Naive thymus-derived CD4-positive, alpha-beta T cell (primary cell): ENCODE measurements around the gene SLC25A13. TPM values are rescaled to one million over a fixed set of nuclear protein-coding genes. Genes with fewer than 3 reads are reported as not detected.
A peak's percentile ranks its signal among the peaks of the same experiment; 100 is the strongest.

ENCODE experiments used
- ATAC-seq: fragments of 150-1000 bp; cut with Tn5 transposase; 2 replicates; pipeline ENCODE4 v1.10.0; 2021; ENCODE audit warnings: mild to moderate bottlenecking, moderate library complexity
- CTCF ChIA-PET: fragments of 350-600 bp; sonication (Branson Sonifier 250); formaldehyde crosslinking; loops from one replicate; lab custom pipeline; 2021; ENCODE audit warnings: antibody characterized with exemption; lab: Charles Lee
- POLR2A ChIA-PET: fragments of 350-600 bp; sonication (Branson Sonifier 250); formaldehyde crosslinking; loops from one replicate; lab custom pipeline; 2021; ENCODE audit warnings: antibody characterized with exemption, inconsistent platforms; lab: Charles Lee
- DNase-seq, 9 donors: peaks; one replicate each; pipeline versions ENCODE4 v3.0.0 to v3.0.0-alpha.2; 2020 to 2022; ENCODE audit warnings: mixed read lengths in 1 of 9
- H3K27ac ChIP-seq: one replicate; pipeline ENCODE4 v1.7.0; 2013; ENCODE audit warnings: mild to moderate bottlenecking, low read depth, low read length, moderate library complexity
- H3K27me3 ChIP-seq, 2 donors: one replicate each; pipeline ENCODE4 v1.7.0; 2013; ENCODE audit warnings: low read length in 2 of 2, mild to moderate bottlenecking in 2 of 2, moderate library complexity in 2 of 2; ENCODE audit not compliant: control insufficient read depth in 2 of 2, insufficient read depth in 2 of 2
- H3K36me3 ChIP-seq, 3 experiments: 1 replicate in 2 of 3; 2 replicates in 1 of 3; pipeline ENCODE4 v1.7.0; 2013; ENCODE audit warnings: low read length in 3 of 3, mild to moderate bottlenecking in 3 of 3, moderate library complexity in 1 of 3; ENCODE audit not compliant: insufficient read depth in 3 of 3, control insufficient read depth in 2 of 3
- H3K4me1 ChIP-seq, 2 donors: one replicate each; pipeline ENCODE4 v1.7.0; 2013; ENCODE audit warnings: low read length in 2 of 2, mild to moderate bottlenecking in 2 of 2, moderate library complexity in 1 of 2; ENCODE audit not compliant: control insufficient read depth in 2 of 2, insufficient read depth in 2 of 2
- H3K4me3 ChIP-seq: 2 replicates; pipeline ENCODE4 v1.7.0; 2013; ENCODE audit warnings: mild to moderate bottlenecking, low read length
- H3K9me3 ChIP-seq, 3 experiments: 1 replicate in 2 of 3; 2 replicates in 1 of 3; pipeline ENCODE4 v1.7.0; 2013; ENCODE audit warnings: low read length in 3 of 3; ENCODE audit not compliant: control insufficient read depth in 2 of 3
- H3K27ac Mint-ChIP-seq, 9 donors: one replicate each; pipeline ENCODE4 v1.8.0; 2020 to 2022; ENCODE audit warnings: mixed read lengths in 9 of 9, mild to moderate bottlenecking in 8 of 9, moderate library complexity in 5 of 9, inconsistent platforms in 2 of 9
- H3K27me3 Mint-ChIP-seq, 5 donors: one replicate each; pipeline ENCODE4 v1.8.0; 2021 to 2022; ENCODE audit warnings: mixed read lengths in 5 of 5, mild to moderate bottlenecking in 1 of 5
- H3K36me3 Mint-ChIP-seq, 5 donors: one replicate each; pipeline ENCODE4 v1.8.0; 2020 to 2022; ENCODE audit warnings: mixed read lengths in 5 of 5, mild to moderate bottlenecking in 3 of 5, inconsistent platforms in 1 of 5
- H3K4me1 Mint-ChIP-seq, 7 donors: one replicate each; pipeline ENCODE4 v1.8.0; 2020 to 2022; ENCODE audit warnings: mixed read lengths in 7 of 7, mild to moderate bottlenecking in 3 of 7, inconsistent platforms in 1 of 7
- H3K4me3 Mint-ChIP-seq, 10 donors: one replicate each; pipeline ENCODE4 v1.8.0; 2020 to 2022; ENCODE audit warnings: mild to moderate bottlenecking in 10 of 10, mixed read lengths in 10 of 10, moderate library complexity in 6 of 10, inconsistent platforms in 2 of 10
- H3K9me3 Mint-ChIP-seq, 11 donors: one replicate each; pipeline ENCODE4 v1.8.0; 2020 to 2022; ENCODE audit warnings: mixed read lengths in 11 of 11, mild to moderate bottlenecking in 4 of 11, inconsistent platforms in 1 of 11, moderate library complexity in 1 of 11
- intact Hi-C, 2 donors: fragments of 100-400 bp; cut with micrococcal nuclease; formaldehyde crosslinking; loops; one replicate each; pipeline ENCODE4 v1.15.1; 2023
- polyA plus RNA-seq, 2 donors: library from polyadenylated mRNA; unstranded; fragments of 300-500 nt; fragmentation: Illumina TruSeq; gene quantifications; one replicate each; pipeline ENCODE4 v1.2.3, GENCODE V29; 2021
- total RNA-seq, 6 experiments: library from RNA in 5 of 6; stranded (reverse) in 5 of 6; gene quantifications; 1 replicate in 5 of 6; 2 replicates in 1 of 6; pipeline ENCODE4 v1.2.3 and lab custom pipeline; 2021 to 2026

SLC25A13 gene
- total and polyA plus RNA-seq, 7 experiments from 2014 or later, result 5.7 to 22.5 (median 9.1) TPM

DNA sequence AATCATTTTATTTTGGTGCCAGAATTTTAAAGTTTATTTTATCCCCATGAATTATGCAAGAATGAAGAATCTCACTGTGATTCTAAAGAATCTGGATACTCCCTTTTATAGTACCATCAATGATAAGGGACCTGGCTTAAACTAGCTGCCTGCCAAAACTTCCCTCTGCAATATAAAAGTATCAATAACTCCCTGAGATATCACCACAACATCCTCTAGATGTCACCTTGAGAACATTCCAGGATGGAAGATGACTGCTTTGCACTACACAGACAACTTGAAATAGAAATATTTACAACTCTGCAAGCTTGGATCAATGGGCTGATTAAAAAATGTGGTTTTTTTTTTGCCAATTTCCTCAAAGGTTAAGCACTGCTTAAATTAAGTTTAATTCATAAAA lies 142.1 kb downstream of the SLC25A13 start:
- H3K9me3 Mint-ChIP-seq, result no peaks in the 10 kb centered on the region
- no peaks in the 10 kb centered on the region for H3K4me1 ChIP-seq
- ChIA-PET CTCF (no interaction called here), POLR2A (no interaction called here)
- intact Hi-C loops, result no loop called here
- H3K27me3 ChIP-seq, result no peaks in the 10 kb centered on the region
- DNase-seq, result no peak
- no peak overlapping the region for H3K4me3 ChIP-seq
- ATAC-seq, result no peak
- no peak overlapping the region for H3K4me3 Mint-ChIP-seq
- H3K9me3 ChIP-seq, result no peaks in the 10 kb centered on the region
- H3K36me3 Mint-ChIP-seq, result peaks cover 6 to 52% (median 12%) of the 10 kb centered on the region in 5 donors
- no peak overlapping the region for H3K27ac ChIP-seq
- no peaks in the 10 kb centered on the region for H3K27me3 Mint-ChIP-seq
- no peak overlapping the region for H3K27ac Mint-ChIP-seq
- H3K36me3 ChIP-seq, result peaks cover 0 to 6% (median 0%) of the 10 kb centered on the region in 3 experiments
- H3K4me1 Mint-ChIP-seq, result no peaks in the 10 kb centered on the region

GRCh38 chr7:96179341-96179740 lies 142.6 kb downstream of the SLC25A13 start:
- Mint-ChIP-seq H3K4me3 (no peak overlapping the region), H3K27me3 (no peaks in the 10 kb centered on the region), H3K9me3 (no peaks in the 10 kb centered on the region), H3K4me1 (no peaks in the 10 kb centered on the region), H3K36me3 (peaks cover 5 to 48% (median 8%) of the 10 kb centered on the region in 5 donors), H3K27ac (no peak overlapping the region)
- ChIA-PET POLR2A (no interaction called here), CTCF (no interaction called here)
- Histone ChIP-seq H3K36me3 (peaks cover 0 to 4% (median 0%) of the 10 kb centered on the region in 3 experiments), H3K4me3 (no peak overlapping the region), H3K9me3 (no peaks in the 10 kb centered on the region), H3K27ac (no peak overlapping the region), H3K4me1 (no peaks in the 10 kb centered on the region), H3K27me3 (no peaks in the 10 kb centered on the region)
- ATAC-seq (no peak), DNase-seq (no peak)
- intact Hi-C loops, result no loop called here

GRCh38 chr7:96178581-96178980 lies 143.3 kb downstream of the SLC25A13 start:
- H3K4me1 ChIP-seq, result no peaks in the 10 kb centered on the region
- peaks cover 3 to 44% (median 12%) of the 10 kb centered on the region in 5 donors for H3K36me3 Mint-ChIP-seq

DNA sequence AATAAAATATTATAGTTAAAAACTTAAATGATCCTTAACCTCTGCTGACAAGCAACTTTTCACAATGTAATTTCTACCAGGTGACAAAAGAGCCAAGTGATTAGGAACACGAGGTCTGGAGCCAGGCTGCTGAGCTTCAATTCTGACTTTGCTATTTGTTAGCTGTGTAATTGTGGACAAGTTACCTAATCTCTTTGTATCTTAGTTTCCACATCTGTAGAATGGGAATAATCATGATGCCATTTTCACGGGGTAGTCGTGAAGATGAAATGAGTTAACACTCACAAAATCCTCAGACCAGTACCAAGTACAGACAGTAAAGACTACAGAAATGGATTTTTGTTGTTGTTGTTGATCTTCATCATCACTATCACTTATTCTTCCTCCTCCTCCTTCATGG lies 144.5 kb downstream of the SLC25A13 start:
- Histone ChIP-seq H3K4me3 (no peak overlapping the region), H3K4me1 (no peaks in the 10 kb centered on the region), H3K9me3 (no peaks in the 10 kb centered on the region), H3K27ac (no peak overlapping the region), H3K27me3 (no peaks in the 10 kb centered on the region), H3K36me3 (no peaks in the 10 kb centered on the region)
- Mint-ChIP-seq H3K9me3 (no peaks in the 10 kb centered on the region), H3K27ac (no peak overlapping the region), H3K4me1 (no peaks in the 10 kb centered on the region), H3K27me3 (no peaks in the 10 kb centered on the region), H3K36me3 (peaks cover 0 to 35% (median 6%) of the 10 kb centered on the region in 5 donors), H3K4me3 (no peak overlapping the region)
- CTCF ChIA-PET, result no interaction called here
- POLR2A ChIA-PET, result no interaction called here
- intact Hi-C loops, result no loop called here
- DNase-seq (no peak), ATAC-seq (no peak)

More at GRCh38 chr7:96178581-96178980, 143.3 kb downstream of the SLC25A13 start:
- Mint-ChIP-seq H3K27ac (no peak overlapping the region), H3K4me1 (no peaks in the 10 kb centered on the region), H3K27me3 (no peaks in the 10 kb centered on the region), H3K4me3 (no peak overlapping the region), H3K9me3 (no peaks in the 10 kb centered on the region)
- H3K4me3 ChIP-seq, result no peak overlapping the region
- ChIA-PET CTCF (no interaction called here), POLR2A (no interaction called here)
- H3K27ac ChIP-seq, result no peak overlapping the region
- no peaks in the 10 kb centered on the region for H3K36me3 ChIP-seq
- no peak for DNase-seq
- ATAC-seq, result no peak
- no peaks in the 10 kb centered on the region for H3K27me3 ChIP-seq
- H3K9me3 ChIP-seq, result no peaks in the 10 kb centered on the region
- intact Hi-C loops, result no loop called here

- no peak overlapping the region for H3K4me3 Mint-ChIP-seq
- Histone ChIP-seq H3K27ac (no peak overlapping the region), H3K36me3 (no peaks in the 10 kb centered on the region), H3K4me3 (no peak overlapping the region), H3K4me1 (no peaks in the 10 kb centered on the region), H3K27me3 (no peaks in the 10 kb centered on the region), H3K9me3 (no peaks in the 10 kb centered on the region)
- DNase-seq (no peak), ATAC-seq (no peak)
- ChIA-PET CTCF (no interaction called here), POLR2A (no interaction called here)
- no peaks in the 10 kb centered on the region for H3K4me1 Mint-ChIP-seq
- H3K27ac Mint-ChIP-seq, result peak overlapping the region in 1 of 9 donors; percentile 49
- H3K9me3 Mint-ChIP-seq, result no peaks in the 10 kb centered on the region
- no peaks in the 10 kb centered on the region for H3K27me3 Mint-ChIP-seq
- H3K36me3 Mint-ChIP-seq, result peaks cover under 1 to 30% (median 5%) of the 10 kb centered on the region in 5 donors
- intact Hi-C loops, result no loop called here
Measured at GRCh38 chr7:96174812-96175211, 147.1 kb downstream of the SLC25A13 start.

- no peaks in the 10 kb centered on the region for H3K27me3 Mint-ChIP-seq
- no peak overlapping the region for H3K4me3 Mint-ChIP-seq
- H3K27ac Mint-ChIP-seq, result no peak overlapping the region
- H3K9me3 ChIP-seq, result no peaks in the 10 kb centered on the region
- CTCF ChIA-PET, result no interaction called here
- intact Hi-C loops, result no loop called here
- H3K27ac ChIP-seq, result no peak overlapping the region
- H3K4me1 Mint-ChIP-seq, result no peaks in the 10 kb centered on the region
- peaks cover 2 to 36% (median 10%) of the 10 kb centered on the region in 5 donors for H3K36me3 Mint-ChIP-seq
- POLR2A ChIA-PET, result no interaction called here
- no peaks in the 10 kb centered on the region for H3K9me3 Mint-ChIP-seq
- no peak for ATAC-seq
- H3K36me3 ChIP-seq, result no peaks in the 10 kb centered on the region
- no peak for DNase-seq
- H3K4me1 ChIP-seq, result no peaks in the 10 kb centered on the region
- H3K27me3 ChIP-seq, result no peaks in the 10 kb centered on the region
- no peak overlapping the region for H3K4me3 ChIP-seq
Measured at GRCh38 chr7:96173781-96174180, 148.1 kb downstream of the SLC25A13 start.

DNA sequence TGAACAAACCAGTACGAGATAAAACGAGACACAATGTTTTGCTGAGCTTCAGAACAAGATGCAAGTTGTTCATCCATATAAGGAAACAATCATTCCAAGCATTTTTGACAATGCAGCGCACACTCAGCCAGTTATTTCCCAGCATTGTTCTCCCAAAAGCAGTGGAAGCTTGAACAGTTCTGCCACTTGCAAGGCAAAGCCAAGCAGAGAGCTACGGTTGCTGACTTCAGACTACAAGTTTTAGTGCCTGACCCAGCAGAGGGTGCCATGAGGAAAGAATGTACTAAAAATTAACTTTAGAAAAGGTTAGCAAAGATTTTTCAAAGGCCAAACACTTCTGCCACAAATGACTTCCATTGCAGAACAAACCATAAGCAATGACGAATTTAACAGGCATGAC lies 152.5 kb downstream of the SLC25A13 start:
- H3K27ac Mint-ChIP-seq, result no peak overlapping the region
- H3K4me3 Mint-ChIP-seq, result no peak overlapping the region
- ChIA-PET POLR2A (no interaction called here), CTCF (no interaction called here)
- Histone ChIP-seq H3K9me3 (no peaks in the 10 kb centered on the region), H3K27me3 (no peaks in the 10 kb centered on the region), H3K4me1 (no peaks in the 10 kb centered on the region), H3K4me3 (no peak overlapping the region), H3K27ac (no peak overlapping the region), H3K36me3 (no peaks in the 10 kb centered on the region)
- ATAC-seq (no peak), DNase-seq (no peak)
- H3K9me3 Mint-ChIP-seq, result no peaks in the 10 kb centered on the region
- H3K36me3 Mint-ChIP-seq, result peaks cover 9 to 45% (median 22%) of the 10 kb centered on the region in 5 donors
- intact Hi-C loops, result no loop called here
- H3K27me3 Mint-ChIP-seq, result no peaks in the 10 kb centered on the region
- H3K4me1 Mint-ChIP-seq, result no peaks in the 10 kb centered on the region
